WI38 (cell line): ENCODE data around the gene CEP85L.

Source experiments
- H3K4me3 ChIP-seq: 2 replicates; pipeline ENCODE4 v1.5.1; 2011; ENCODE audit warnings: low read depth, mild to moderate bottlenecking, control low read depth, low read length
- TF ChIP-seq, protein P1 (sequence below): IDR thresholded peaks from 2 replicates; pipeline ENCODE4 v1.5.1; 2012; ENCODE audit warnings: low read depth, mild to moderate bottlenecking, control low read depth, low read length

Gene CEP85L

DNA sequence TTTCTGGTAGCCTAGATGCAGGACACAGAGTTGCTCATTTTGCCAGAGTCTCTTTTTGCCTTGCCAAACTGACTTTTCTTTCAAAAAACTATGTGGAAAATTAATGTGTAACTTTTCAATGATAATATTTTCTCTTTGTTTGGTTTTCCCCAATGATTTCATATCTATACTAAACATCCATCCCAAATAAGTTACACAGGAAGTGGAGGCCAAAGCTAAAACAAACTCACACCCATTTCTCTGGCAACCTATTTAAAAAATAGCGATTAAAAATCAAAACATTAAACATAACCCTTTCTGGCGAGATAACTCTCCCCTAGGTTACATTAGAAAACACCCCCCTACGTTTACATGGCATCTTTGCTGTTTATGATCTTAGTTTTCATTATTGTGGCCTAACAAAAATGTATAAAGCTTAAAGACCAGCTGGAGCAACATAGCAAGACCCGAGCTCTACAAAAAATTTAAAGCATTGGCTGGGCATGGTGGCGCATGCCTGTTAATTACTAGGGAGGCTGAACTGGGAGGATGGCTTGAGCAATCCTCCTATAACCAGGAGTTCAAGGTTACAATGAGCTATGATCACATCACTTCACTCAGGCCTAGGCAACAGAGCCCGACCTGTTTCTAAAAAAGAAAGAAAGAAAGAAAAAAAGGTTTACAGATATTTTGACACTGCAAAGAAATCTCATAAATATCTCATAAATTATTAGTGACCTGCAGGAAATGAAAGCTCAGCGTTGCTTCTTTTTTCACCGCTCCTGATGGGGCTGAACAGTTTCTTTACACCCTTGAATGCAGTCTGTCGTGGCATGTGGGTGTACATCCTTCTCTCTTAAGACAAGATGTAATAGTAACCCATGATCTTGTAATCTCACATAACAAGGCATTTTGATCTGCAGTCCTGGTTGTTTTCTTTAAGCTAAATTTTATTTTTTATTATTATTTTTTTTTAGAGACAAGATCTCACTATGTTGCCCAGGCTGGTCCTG, 32.8 kb upstream of the CEP85L start:
- no peak overlapping the region for H3K4me3 ChIP-seq
- TF ChIP-seq, protein P1, sequence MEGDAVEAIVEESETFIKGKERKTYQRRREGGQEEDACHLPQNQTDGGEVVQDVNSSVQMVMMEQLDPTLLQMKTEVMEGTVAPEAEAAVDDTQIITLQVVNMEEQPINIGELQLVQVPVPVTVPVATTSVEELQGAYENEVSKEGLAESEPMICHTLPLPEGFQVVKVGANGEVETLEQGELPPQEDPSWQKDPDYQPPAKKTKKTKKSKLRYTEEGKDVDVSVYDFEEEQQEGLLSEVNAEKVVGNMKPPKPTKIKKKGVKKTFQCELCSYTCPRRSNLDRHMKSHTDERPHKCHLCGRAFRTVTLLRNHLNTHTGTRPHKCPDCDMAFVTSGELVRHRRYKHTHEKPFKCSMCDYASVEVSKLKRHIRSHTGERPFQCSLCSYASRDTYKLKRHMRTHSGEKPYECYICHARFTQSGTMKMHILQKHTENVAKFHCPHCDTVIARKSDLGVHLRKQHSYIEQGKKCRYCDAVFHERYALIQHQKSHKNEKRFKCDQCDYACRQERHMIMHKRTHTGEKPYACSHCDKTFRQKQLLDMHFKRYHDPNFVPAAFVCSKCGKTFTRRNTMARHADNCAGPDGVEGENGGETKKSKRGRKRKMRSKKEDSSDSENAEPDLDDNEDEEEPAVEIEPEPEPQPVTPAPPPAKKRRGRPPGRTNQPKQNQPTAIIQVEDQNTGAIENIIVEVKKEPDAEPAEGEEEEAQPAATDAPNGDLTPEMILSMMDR: no peak

DNA sequence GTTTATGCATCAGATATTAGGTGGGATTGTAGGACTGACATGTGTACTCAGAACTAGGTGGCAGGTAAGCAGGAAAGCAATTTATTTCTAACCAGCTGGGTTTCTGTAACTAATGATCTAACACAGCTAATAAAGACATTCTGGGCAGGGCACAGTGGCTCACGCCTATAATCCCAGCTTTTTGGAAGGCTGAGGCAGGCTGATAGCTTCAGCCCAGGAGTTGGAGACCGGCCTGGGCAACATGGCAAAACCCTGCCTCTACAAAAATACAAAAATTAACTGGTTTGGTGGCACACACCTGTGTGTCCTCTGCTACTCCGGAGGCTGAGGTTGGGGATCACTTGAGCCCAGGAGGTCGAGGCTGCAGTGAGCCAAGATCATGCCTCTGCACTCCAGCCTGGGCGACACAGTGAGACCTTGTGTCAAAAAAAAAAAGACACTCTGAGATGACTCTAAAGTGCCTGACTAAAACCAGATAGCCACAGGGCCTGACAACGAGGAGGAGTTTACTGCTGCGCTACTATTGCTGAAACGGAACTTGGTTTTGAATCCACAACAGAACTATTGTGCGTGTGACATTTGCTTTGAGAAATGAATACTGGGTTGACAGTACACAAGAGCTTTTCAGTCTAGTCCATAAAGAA, 29.2 kb upstream of the CEP85L start:
- TF ChIP-seq, protein P1: no peak

DNA sequence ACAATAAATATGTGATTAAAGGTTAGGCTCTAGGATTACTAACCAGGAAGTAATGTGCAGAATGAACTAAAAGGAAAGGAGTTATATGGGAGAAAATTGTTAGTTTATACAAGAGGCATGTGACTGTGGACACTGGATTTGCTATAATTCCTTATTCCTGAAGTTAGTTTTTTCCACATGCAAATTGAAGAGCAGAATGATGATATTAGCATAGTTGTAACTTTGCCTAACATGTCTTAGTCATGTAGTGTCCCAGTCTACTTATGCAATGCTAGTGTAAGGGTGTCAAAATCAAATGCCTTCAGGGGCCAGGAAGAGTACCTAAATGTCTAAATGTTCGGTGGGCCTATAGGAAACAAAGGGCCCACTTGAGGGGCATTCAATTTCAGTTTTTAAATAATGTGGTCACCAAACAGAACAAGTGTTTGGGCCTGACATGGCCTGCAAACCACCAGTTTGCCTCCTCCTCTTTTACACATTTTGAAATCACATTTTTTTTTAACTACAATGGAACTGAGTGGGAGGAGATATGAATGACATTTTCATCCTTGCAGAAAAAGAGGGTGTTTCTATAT, 28.0 kb upstream of the CEP85L start:
- TF ChIP-seq, protein P1: no peak
- H3K4me3 ChIP-seq: no peak overlapping the region

More for the DNA sequence above, 29.2 kb upstream of the CEP85L start:
- H3K4me3 ChIP-seq: no peak overlapping the region

DNA sequence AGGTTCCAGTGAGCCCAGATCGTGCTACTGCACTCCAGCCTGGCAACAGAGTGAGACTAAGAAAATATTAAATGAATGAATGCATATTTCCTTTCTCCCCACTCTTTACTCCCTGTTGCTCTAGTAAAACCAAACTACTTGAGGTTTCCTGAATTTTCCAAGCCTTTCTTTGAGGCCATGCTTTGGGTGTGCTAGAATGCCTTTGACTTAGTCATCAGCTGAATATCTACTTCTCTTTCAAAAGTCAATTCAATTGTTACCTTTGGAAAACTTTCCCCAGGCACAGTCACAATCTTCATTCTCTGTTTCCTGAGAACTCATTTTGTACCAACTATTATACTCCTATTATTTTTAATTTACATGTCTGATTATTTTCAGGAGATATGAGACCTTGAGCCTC, 27.5 kb upstream of the CEP85L start:
- TF ChIP-seq, protein P1: no peak
- no peak overlapping the region for H3K4me3 ChIP-seq

DNA sequence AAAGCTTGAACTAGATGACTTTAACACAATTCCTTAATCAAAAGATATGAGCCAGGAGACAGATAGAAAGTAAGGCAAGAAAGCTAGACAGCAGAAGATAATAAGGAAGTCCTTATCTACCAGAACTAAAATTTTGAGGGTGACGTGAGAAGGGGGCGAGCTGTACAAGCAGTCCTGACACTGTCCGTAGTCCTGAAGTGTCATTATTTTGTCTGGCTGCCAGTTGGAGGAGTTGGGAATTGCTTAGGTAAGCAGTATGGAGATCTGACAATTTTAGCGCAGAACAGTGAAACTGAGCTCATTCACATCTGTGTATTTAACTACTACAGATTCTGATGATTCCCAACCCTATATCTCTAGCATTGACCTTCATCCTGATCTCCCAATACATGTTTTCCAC, 25.8 kb upstream of the CEP85L start:
- TF ChIP-seq, protein P1: no peak
- H3K4me3 ChIP-seq: no peak overlapping the region

DNA sequence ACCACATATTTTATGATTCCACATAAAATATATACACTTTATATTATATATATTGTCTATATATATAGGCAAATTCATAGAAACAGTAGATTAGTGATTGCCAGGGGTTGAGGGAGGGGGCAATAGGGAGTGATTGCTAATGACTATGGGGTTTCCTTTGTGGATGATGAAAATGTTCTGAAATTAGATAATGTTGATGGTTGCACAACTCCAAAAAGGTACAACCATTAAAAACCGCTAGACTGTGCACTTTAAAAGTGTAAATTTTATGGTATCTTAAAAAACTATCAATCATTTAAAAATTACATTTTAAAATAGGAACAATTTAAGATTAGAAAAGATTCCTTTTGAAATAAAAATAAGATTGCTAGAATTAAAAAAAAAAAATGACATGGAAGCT, 23.8 kb upstream of the CEP85L start:
- TF ChIP-seq, protein P1: no peak
- H3K4me3 ChIP-seq: no peak overlapping the region
